K562 (cell line): ENCODE data around the gene STAB1. TPM values are rescaled to one million over a fixed set of nuclear protein-coding genes. Genes with fewer than 3 reads are reported as not detected.

Experiments
- polyA plus RNA-seq, 8 experiments: library from polyadenylated mRNA; depleted of rRNA in 4 of 8; stranded (reverse) in 5 of 8; unstranded in 3 of 8; fragments of >200 nt; fragmentation: Nextera tagmentation in 2 of 8; fragmentation: Illumina TruSeq in 1 of 8; extraction: Ambion mirVana in 2 of 8; extraction: Trizol in 1 of 8; gene quantifications; 2 replicates each; pipeline versions ENCODE4 v1.2.1 to v1.2.3, GENCODE V29; 2011 to 2014; ENCODE audit warnings: inconsistent platforms in 1 of 8, missing spikeins in 1 of 8
- small RNA-seq: library from RNA; depleted of rRNA; stranded (forward); fragments of <200 nt; gene quantifications from one replicate; pipeline ENCODE3, GENCODE V24; 2014
- total RNA-seq, 7 experiments: library from RNA; depleted of rRNA in 6 of 7; stranded (reverse); fragments of >200 nt in 6 of 7; fragmentation: Illumina TruSeq in 2 of 7; extraction: Trizol in 2 of 7; gene quantifications; 2 replicates each; pipeline versions ENCODE4 v1.2.1 to v1.2.3, GENCODE V29; 2011 to 2021; ENCODE audit warnings: low replicate concordance in 1 of 7

The STAB1 gene
- total and polyA plus RNA-seq, 9 of the 15 experiments (the other 6 are each of a cell fraction or from before 2014, with no cell fraction given) = 0.20 to 3.9 (median 1.2) TPM

Small RNA genes lying within 50 kb of the gene (small RNA-seq; reads per million reads assigned to genes)
- not detected for gene RNU6-856P
- gene RNU6ATAC16P = not detected

Other genes with a start within 250 kb of the STAB1 start
Only the 7 nearest of the 15 such genes appear.
- 60.4 and 69.1 TPM in 2 replicates for gene BAP1, start 85.3 kb upstream of the STAB1 start, total RNA-seq (2014; rRNA removed)
- 21.6 and 25.8 TPM in 2 replicates for gene BAP1, start 85.3 kb upstream of the STAB1 start, total RNA-seq (2014; rRNA removed; fragmentation: Illumina TruSeq; extraction: Trizol)
- gene BAP1, start 85.3 kb upstream of the STAB1 start, total RNA-seq (2015; rRNA removed; fragmentation: Illumina TruSeq; extraction: Trizol) = 35.4 and 37.5 TPM in 2 replicates
- 64.9 and 66.6 TPM in 2 replicates for gene BAP1, start 85.3 kb upstream of the STAB1 start, total RNA-seq (2021)
- 51.8 and 56.1 TPM in 2 replicates for gene BAP1, start 85.3 kb upstream of the STAB1 start, polyA plus RNA-seq (2011; rRNA removed)
- gene BAP1, start 85.3 kb upstream of the STAB1 start, polyA plus RNA-seq (2014; fragmentation: Illumina TruSeq; extraction: Trizol) = 37.5 and 48.7 TPM in 2 replicates
- gene BAP1, start 85.3 kb upstream of the STAB1 start, polyA plus RNA-seq (2014; fragmentation: Nextera tagmentation; extraction: Ambion mirVana) = 1 to 10 TPM; 3.4 to 5.4 TPM
- 42.5 and 47.8 TPM in 2 replicates for gene BAP1, start 85.3 kb upstream of the STAB1 start, polyA plus RNA-seq (2014; rRNA removed)
- gene PHF7, start 84.7 kb upstream of the STAB1 start, total RNA-seq (2014; rRNA removed) = 16.8 and 21.5 TPM in 2 replicates
- gene PHF7, start 84.7 kb upstream of the STAB1 start, total RNA-seq (2014; rRNA removed; fragmentation: Illumina TruSeq; extraction: Trizol) = 12.7 and 18.0 TPM in 2 replicates
- gene PHF7, start 84.7 kb upstream of the STAB1 start, total RNA-seq (2015; rRNA removed; fragmentation: Illumina TruSeq; extraction: Trizol) = 19.0 and 20.2 TPM in 2 replicates
- gene PHF7, start 84.7 kb upstream of the STAB1 start, total RNA-seq (2021) = 16.7 and 19.5 TPM in 2 replicates
- gene PHF7, start 84.7 kb upstream of the STAB1 start, polyA plus RNA-seq (2011; rRNA removed) = 27.5 and 28.3 TPM in 2 replicates
- 18.3 and 18.4 TPM in 2 replicates for gene PHF7, start 84.7 kb upstream of the STAB1 start, polyA plus RNA-seq (2014; fragmentation: Illumina TruSeq; extraction: Trizol)
- 1 to 10 TPM; 2.4 to 4.1 TPM for gene PHF7, start 84.7 kb upstream of the STAB1 start, polyA plus RNA-seq (2014; fragmentation: Nextera tagmentation; extraction: Ambion mirVana)
- gene PHF7, start 84.7 kb upstream of the STAB1 start, polyA plus RNA-seq (2014; rRNA removed) = 28.7 and 29.1 TPM in 2 replicates
- gene SEMA3G, start 50.2 kb upstream of the STAB1 start, total RNA-seq (2014; rRNA removed) = 0.04 and 0.05 TPM in 2 replicates
- not detected in 2 replicates for gene SEMA3G, start 50.2 kb upstream of the STAB1 start, total RNA-seq (2014; rRNA removed; fragmentation: Illumina TruSeq; extraction: Trizol)
- gene SEMA3G, start 50.2 kb upstream of the STAB1 start, total RNA-seq (2015; rRNA removed; fragmentation: Illumina TruSeq; extraction: Trizol) = 0.04 and 0.11 TPM in 2 replicates
- gene SEMA3G, start 50.2 kb upstream of the STAB1 start, total RNA-seq (2021) = 0.07 TPM in 1 of 2 replicates, not detected in the other
- gene SEMA3G, start 50.2 kb upstream of the STAB1 start, polyA plus RNA-seq (2011; rRNA removed) = 0.11 TPM in 1 of 2 replicates, not detected in the other
- gene SEMA3G, start 50.2 kb upstream of the STAB1 start, polyA plus RNA-seq (2014; fragmentation: Illumina TruSeq; extraction: Trizol) = 0.04 TPM in 1 of 2 replicates, not detected in the other
- gene SEMA3G, start 50.2 kb upstream of the STAB1 start, polyA plus RNA-seq (2014; fragmentation: Nextera tagmentation; extraction: Ambion mirVana) = not detected
- gene SEMA3G, start 50.2 kb upstream of the STAB1 start, polyA plus RNA-seq (2014; rRNA removed) = not detected in 2 replicates
- 0.53 TPM in 1 of 2 replicates, not detected in the other for gene TNNC1, start 41.3 kb upstream of the STAB1 start, total RNA-seq (2014; rRNA removed)
- not detected in 2 replicates for gene TNNC1, start 41.3 kb upstream of the STAB1 start, total RNA-seq (2014; rRNA removed; fragmentation: Illumina TruSeq; extraction: Trizol)
- not detected in 2 replicates for gene TNNC1, start 41.3 kb upstream of the STAB1 start, total RNA-seq (2015; rRNA removed; fragmentation: Illumina TruSeq; extraction: Trizol)
- gene TNNC1, start 41.3 kb upstream of the STAB1 start, total RNA-seq (2021) = 0.47 TPM in 1 of 2 replicates, not detected in the other
- gene TNNC1, start 41.3 kb upstream of the STAB1 start, polyA plus RNA-seq (2011; rRNA removed) = 0.42 and 1.1 TPM in 2 replicates
- 0.85 TPM in 1 of 2 replicates, not detected in the other for gene TNNC1, start 41.3 kb upstream of the STAB1 start, polyA plus RNA-seq (2014; fragmentation: Illumina TruSeq; extraction: Trizol)
- gene TNNC1, start 41.3 kb upstream of the STAB1 start, polyA plus RNA-seq (2014; fragmentation: Nextera tagmentation; extraction: Ambion mirVana) = under 1 TPM; 0.08 to 0.27 TPM
- gene TNNC1, start 41.3 kb upstream of the STAB1 start, polyA plus RNA-seq (2014; rRNA removed) = 0.78 TPM in 1 of 2 replicates, not detected in the other
- gene NISCH, start 39.7 kb upstream of the STAB1 start, total RNA-seq (2014; rRNA removed) = 27.9 and 35.9 TPM in 2 replicates
- gene NISCH, start 39.7 kb upstream of the STAB1 start, total RNA-seq (2014; rRNA removed; fragmentation: Illumina TruSeq; extraction: Trizol) = 13.9 and 16.1 TPM in 2 replicates
- 20.7 and 22.2 TPM in 2 replicates for gene NISCH, start 39.7 kb upstream of the STAB1 start, total RNA-seq (2015; rRNA removed; fragmentation: Illumina TruSeq; extraction: Trizol)
- gene NISCH, start 39.7 kb upstream of the STAB1 start, total RNA-seq (2021) = 36.9 and 43.5 TPM in 2 replicates
- 34.6 and 52.5 TPM in 2 replicates for gene NISCH, start 39.7 kb upstream of the STAB1 start, polyA plus RNA-seq (2011; rRNA removed)
- 23.4 and 28.3 TPM in 2 replicates for gene NISCH, start 39.7 kb upstream of the STAB1 start, polyA plus RNA-seq (2014; fragmentation: Illumina TruSeq; extraction: Trizol)
- gene NISCH, start 39.7 kb upstream of the STAB1 start, polyA plus RNA-seq (2014; fragmentation: Nextera tagmentation; extraction: Ambion mirVana) = under 1 TPM; 0.44 to 0.80 TPM
- gene NISCH, start 39.7 kb upstream of the STAB1 start, polyA plus RNA-seq (2014; rRNA removed) = 37.5 and 42.4 TPM in 2 replicates
- 122 and 177 TPM in 2 replicates for gene NT5DC2, start 38.5 kb downstream of the STAB1 start, total RNA-seq (2014; rRNA removed)
- gene NT5DC2, start 38.5 kb downstream of the STAB1 start, total RNA-seq (2014; rRNA removed; fragmentation: Illumina TruSeq; extraction: Trizol) = 52.5 and 60.9 TPM in 2 replicates
- 80.5 and 88.7 TPM in 2 replicates for gene NT5DC2, start 38.5 kb downstream of the STAB1 start, total RNA-seq (2015; rRNA removed; fragmentation: Illumina TruSeq; extraction: Trizol)
- 168 and 171 TPM in 2 replicates for gene NT5DC2, start 38.5 kb downstream of the STAB1 start, total RNA-seq (2021)
- 133 and 165 TPM in 2 replicates for gene NT5DC2, start 38.5 kb downstream of the STAB1 start, polyA plus RNA-seq (2011; rRNA removed)
- gene NT5DC2, start 38.5 kb downstream of the STAB1 start, polyA plus RNA-seq (2014; fragmentation: Illumina TruSeq; extraction: Trizol) = 140 and 168 TPM in 2 replicates
- gene NT5DC2, start 38.5 kb downstream of the STAB1 start, polyA plus RNA-seq (2014; fragmentation: Nextera tagmentation; extraction: Ambion mirVana) = 10 to 100 TPM; 25.6 to 37.5 TPM
- gene NT5DC2, start 38.5 kb downstream of the STAB1 start, polyA plus RNA-seq (2014; rRNA removed) = 150 and 173 TPM in 2 replicates
- 28.6 and 41.1 TPM in 2 replicates for gene UQCC5, start 41.3 kb downstream of the STAB1 start, total RNA-seq (2014; rRNA removed)
- gene UQCC5, start 41.3 kb downstream of the STAB1 start, total RNA-seq (2014; rRNA removed; fragmentation: Illumina TruSeq; extraction: Trizol) = 13.8 and 16.4 TPM in 2 replicates
- gene UQCC5, start 41.3 kb downstream of the STAB1 start, total RNA-seq (2015; rRNA removed; fragmentation: Illumina TruSeq; extraction: Trizol) = 33.8 and 38.3 TPM in 2 replicates
- gene UQCC5, start 41.3 kb downstream of the STAB1 start, total RNA-seq (2021) = 23.3 and 32.2 TPM in 2 replicates
- gene UQCC5, start 41.3 kb downstream of the STAB1 start, polyA plus RNA-seq (2011; rRNA removed) = 10.2 and 11.3 TPM in 2 replicates
- gene UQCC5, start 41.3 kb downstream of the STAB1 start, polyA plus RNA-seq (2014; fragmentation: Illumina TruSeq; extraction: Trizol) = 18.0 and 31.0 TPM in 2 replicates
- gene UQCC5, start 41.3 kb downstream of the STAB1 start, polyA plus RNA-seq (2014; fragmentation: Nextera tagmentation; extraction: Ambion mirVana) = 10 to 100 TPM; 36.3 to 36.7 TPM
- gene UQCC5, start 41.3 kb downstream of the STAB1 start, polyA plus RNA-seq (2014; rRNA removed) = 45.3 and 55.4 TPM in 2 replicates